ENCODE results near the gene EGLN3. TPM values are rescaled to one million over a fixed set of nuclear protein-coding genes. Genes with fewer than 3 reads are reported as not detected.
A peak's percentile ranks its signal among the peaks of the same experiment; 100 is the strongest.

The EGLN3 gene
- total and polyA plus RNA-seq, 2 donors (not counting 3 experiments of a cell fraction or from before 2014, with no cell fraction given): 0.20 TPM; not detected in 1

DNA sequence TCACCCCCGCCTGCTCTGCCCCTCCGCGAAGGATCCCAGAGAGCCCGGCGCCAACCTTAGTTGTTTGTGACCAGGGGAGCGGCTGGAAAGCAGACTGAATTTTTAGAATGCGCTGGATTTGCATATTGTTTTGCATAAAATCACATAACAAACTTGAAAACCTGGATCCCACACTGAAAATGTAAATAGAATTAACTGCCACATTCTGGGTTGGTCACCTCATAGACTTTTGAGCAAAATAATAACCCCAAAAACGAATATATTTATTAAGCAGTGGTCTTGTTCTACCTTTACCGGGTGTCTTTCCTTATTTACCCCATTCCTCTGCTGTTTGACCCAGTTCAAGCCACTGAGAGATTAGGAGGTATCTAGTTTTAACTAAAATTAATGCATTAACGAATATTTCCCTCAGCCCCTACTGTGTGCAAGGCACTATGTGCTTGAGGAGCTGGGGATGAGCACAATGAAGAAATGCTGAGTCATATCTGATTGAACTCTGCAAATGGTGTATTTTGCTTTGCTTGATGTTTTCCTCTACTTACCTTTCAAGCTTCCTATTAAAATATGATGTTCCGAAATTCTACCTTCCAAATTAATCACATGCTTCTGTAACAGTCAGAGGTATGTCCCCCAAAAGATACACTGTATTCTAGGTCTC lies 438 bp upstream of the EGLN3 start:
- dilution Hi-C loops (cut with MboI; ENCODE audit: extremely low pct_ligation_motif_present, low sequenced_read_pairs) (no loop called here), intact Hi-C loops (cut with micrococcal nuclease) (loop anchor here (2.0 kb wide), 1 partner anchor 35 kb away; no protein-coding TSS in a partner anchor)
- H4K20me1 ChIP-seq (replicated peaks; ENCODE audit: control insufficient read depth, extremely low read depth, insufficient read depth, low read length): no peaks in the 10 kb centered on the region
- ChIA-PET CTCF (interaction anchor here (0.7 to 1.8 kb wide), 4 partner anchors 102 to 1352 kb away, joined by 4 to 7 read pairs (median 6); no protein-coding TSS in a partner anchor), POLR2A (no interaction called here)
- H3K36me3 ChIP-seq (ENCODE audit: control insufficient read depth in 2 of 2, extremely low read depth in 1 of 2, insufficient read depth in 2 of 2, low read length in 2 of 2): no peaks in the 10 kb centered on the region
- H3K4me1 ChIP-seq (ENCODE audit: control insufficient read depth, extremely low read depth, insufficient read depth, low read length): peaks cover 10% of the 10 kb centered on the region
- H3K79me2 ChIP-seq (ENCODE audit: control insufficient read depth, insufficient read depth, low read length): no peaks in the 10 kb centered on the region
- H3K9me1 ChIP-seq (replicated peaks; ENCODE audit: control insufficient read depth, extremely low read depth, insufficient read depth, low read length): no peaks in the 10 kb centered on the region
- no TSS peak for BruUV-seq (replicated peaks)
- H3K9ac ChIP-seq (replicated peaks; ENCODE audit: extremely low read depth, insufficient read depth, low read length): peak overlapping the region; percentile 4
- H3K4me3 ChIP-seq (replicated peaks in 1 of 3; ENCODE audit: insufficient read depth in 1 of 3, low read depth in 1 of 3, low read length in 3 of 3): peak overlapping the region in 2 of 3 experiments; percentile 49 to 51
- H3K27ac ChIP-seq (ENCODE audit: insufficient read depth, low read depth, low read length): no peak overlapping the region
- FAIRE-seq (no peak), DNase-seq (ENCODE audit: low read depth, low spot score) (no peak)
- TF ChIP-seq JUN (IDR thresholded peaks at IDR 0.05; ENCODE audit: borderline replicate concordance, insufficient read depth, insufficient read length, low read depth) (no peak), POLR2A (IDR thresholded peaks at IDR 0.05; ENCODE audit: low read depth, low read length) (no peak), MYC (IDR thresholded peaks at IDR 0.05; ENCODE audit: low read depth, low read length) (no peak), EZH2 (IDR thresholded peaks at IDR 0.05; ENCODE audit: borderline replicate concordance, low read depth, low read length, severe bottlenecking) (no peak), POLR2AphosphoS5 (IDR thresholded peaks at IDR 0.05; ENCODE audit: insufficient read depth, low read depth, low read length) (no peak), FOS (IDR thresholded peaks at IDR 0.05; ENCODE audit: borderline replicate concordance, insufficient read depth, low read length) (no peak), GATA2 (IDR thresholded peaks at IDR 0.05; ENCODE audit: insufficient read depth, insufficient read length, low read depth, low read length) (no peak)
- TF ChIP-seq, protein P1, sequence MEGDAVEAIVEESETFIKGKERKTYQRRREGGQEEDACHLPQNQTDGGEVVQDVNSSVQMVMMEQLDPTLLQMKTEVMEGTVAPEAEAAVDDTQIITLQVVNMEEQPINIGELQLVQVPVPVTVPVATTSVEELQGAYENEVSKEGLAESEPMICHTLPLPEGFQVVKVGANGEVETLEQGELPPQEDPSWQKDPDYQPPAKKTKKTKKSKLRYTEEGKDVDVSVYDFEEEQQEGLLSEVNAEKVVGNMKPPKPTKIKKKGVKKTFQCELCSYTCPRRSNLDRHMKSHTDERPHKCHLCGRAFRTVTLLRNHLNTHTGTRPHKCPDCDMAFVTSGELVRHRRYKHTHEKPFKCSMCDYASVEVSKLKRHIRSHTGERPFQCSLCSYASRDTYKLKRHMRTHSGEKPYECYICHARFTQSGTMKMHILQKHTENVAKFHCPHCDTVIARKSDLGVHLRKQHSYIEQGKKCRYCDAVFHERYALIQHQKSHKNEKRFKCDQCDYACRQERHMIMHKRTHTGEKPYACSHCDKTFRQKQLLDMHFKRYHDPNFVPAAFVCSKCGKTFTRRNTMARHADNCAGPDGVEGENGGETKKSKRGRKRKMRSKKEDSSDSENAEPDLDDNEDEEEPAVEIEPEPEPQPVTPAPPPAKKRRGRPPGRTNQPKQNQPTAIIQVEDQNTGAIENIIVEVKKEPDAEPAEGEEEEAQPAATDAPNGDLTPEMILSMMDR (IDR thresholded peaks at IDR 0.05; ENCODE audit: extremely low read depth in 1 of 2, insufficient read depth in 1 of 2, low read depth in 1 of 2, low read length in 2 of 2): no peak
- TF ChIP-seq, protein P2, sequence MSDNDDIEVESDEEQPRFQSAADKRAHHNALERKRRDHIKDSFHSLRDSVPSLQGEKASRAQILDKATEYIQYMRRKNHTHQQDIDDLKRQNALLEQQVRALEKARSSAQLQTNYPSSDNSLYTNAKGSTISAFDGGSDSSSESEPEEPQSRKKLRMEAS (IDR thresholded peaks at IDR 0.05; ENCODE audit: insufficient read depth, insufficient read length): no peak
- peak overlapping the region; percentile 17 for H2AFZ ChIP-seq (ENCODE audit: low read depth, low read length)
- no peaks in the 10 kb centered on the region for H3K9me3 ChIP-seq (replicated peaks; ENCODE audit: control insufficient read depth, insufficient read depth, low read length)
- peaks cover 37 to 56% of the 10 kb centered on the region in 2 experiments for H3K27me3 ChIP-seq (ENCODE audit: control insufficient read depth in 2 of 2, insufficient read depth in 2 of 2, low read length in 2 of 2)
- peak overlapping the region; percentile 47 for H3K4me2 ChIP-seq (ENCODE audit: insufficient read depth, low read length)

Measured in endothelial cell of umbilical vein (primary cell).